ENCODE measurements around the gene HPX.

GRCh38 chr11:6442441-6442840 is 1.7 kb upstream of the HPX start:
- TF ChIP-seq, protein P1, sequence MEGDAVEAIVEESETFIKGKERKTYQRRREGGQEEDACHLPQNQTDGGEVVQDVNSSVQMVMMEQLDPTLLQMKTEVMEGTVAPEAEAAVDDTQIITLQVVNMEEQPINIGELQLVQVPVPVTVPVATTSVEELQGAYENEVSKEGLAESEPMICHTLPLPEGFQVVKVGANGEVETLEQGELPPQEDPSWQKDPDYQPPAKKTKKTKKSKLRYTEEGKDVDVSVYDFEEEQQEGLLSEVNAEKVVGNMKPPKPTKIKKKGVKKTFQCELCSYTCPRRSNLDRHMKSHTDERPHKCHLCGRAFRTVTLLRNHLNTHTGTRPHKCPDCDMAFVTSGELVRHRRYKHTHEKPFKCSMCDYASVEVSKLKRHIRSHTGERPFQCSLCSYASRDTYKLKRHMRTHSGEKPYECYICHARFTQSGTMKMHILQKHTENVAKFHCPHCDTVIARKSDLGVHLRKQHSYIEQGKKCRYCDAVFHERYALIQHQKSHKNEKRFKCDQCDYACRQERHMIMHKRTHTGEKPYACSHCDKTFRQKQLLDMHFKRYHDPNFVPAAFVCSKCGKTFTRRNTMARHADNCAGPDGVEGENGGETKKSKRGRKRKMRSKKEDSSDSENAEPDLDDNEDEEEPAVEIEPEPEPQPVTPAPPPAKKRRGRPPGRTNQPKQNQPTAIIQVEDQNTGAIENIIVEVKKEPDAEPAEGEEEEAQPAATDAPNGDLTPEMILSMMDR (IDR thresholded peaks at IDR 0.05) = no peak
- no peak for TF ChIP-seq POLR2A (IDR thresholded peaks at IDR 0.05)

Data from gastroesophageal sphincter (tissue), 3 donors.